Measurements from ENCODE around the gene DPH1. TPM values are rescaled to one million over a fixed set of nuclear protein-coding genes. Genes with fewer than 3 reads are reported as not detected.
"Not testable (repeated sequence)": the region's sequence is repeated elsewhere in the genome, so short reads cannot be mapped to it uniquely, and the experiment has no call there.

DPH1 gene
- total RNA-seq, 1 donor from 2014 or later = 29.4 TPM

DNA sequence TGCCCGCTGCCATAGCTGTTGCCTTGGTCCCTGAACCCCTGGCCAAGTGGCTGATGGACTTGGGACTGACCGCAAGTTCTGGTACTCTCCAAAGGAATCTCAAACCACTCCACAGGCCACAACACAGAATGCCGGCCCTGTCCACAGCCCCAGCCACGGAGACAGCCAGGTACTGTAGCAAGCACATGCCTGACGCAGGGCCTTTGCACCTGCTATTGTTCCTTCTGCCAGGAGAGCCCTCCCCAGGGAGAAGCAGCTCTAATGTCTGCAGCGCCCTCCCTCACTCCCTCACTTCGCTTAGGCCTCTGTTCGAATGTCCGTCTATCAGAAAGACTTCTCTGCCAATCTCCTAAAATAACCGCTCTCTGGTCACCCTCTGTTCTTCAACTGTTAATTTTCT, 20.2 kb upstream of the DPH1 start:
- no peak for DNase-seq (ENCODE audit: low spot score)
- no peaks in the 10 kb centered on the region for H3K36me3 Mint-ChIP-seq (ENCODE audit: low read depth)

DNA sequence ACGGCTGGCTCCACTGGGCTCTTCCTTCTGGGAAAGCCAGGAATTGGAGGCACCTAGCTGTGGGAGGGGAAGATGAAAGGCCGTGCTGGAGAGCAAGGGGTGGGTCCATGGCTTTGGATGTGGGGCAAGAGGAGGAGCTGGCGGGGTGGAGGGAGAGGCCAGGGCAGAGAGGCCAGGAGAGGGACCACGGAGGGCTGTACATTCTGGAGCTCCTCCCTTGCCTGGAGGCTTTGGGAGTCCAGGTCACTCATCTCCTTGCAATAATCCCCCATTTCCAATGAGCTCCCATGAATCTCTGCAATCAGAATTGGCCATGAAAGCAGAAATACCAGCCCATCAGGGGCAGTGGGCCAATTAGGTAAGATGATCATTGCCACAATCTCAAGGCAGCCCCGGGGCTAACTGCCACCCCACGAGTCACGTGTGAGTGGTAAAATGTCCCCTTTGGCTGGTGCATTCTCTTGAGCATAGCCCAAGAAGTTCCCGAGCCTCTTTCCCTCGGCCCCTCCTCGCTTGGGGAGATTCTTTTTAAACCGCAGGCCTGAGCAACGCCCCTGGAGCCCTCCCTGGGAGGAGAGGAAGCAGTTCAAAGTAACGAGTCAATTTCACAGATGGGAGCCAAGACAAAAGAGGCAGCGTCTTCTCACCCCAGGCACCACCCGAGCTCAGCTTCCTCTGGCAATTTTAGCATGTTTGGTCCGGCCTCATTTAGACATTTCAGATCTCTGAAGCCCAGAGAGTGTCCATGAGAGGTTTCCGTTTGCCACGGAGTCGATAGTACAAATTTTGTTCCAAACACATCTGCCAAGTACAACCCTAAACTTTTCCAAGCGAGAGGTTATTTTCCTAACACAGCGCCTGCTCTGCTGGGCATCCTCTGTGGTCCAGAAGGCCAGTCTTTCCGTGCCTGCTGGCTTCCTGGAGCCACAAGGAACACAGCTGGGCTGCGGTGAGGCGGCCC, 18.3 kb upstream of the DPH1 start:
- DNase-seq (ENCODE audit: low spot score) = no peak
- peak overlapping the region; percentile 36 for H3K4me3 Mint-ChIP-seq (ENCODE audit: unreplicated experiment)
- H3K27me3 Mint-ChIP-seq (ENCODE audit: low read depth) = peaks cover under 1% of the 10 kb centered on the region

More for the DNA sequence above, 20.2 kb upstream of the DPH1 start:
- no peaks in the 10 kb centered on the region for H3K9me3 Mint-ChIP-seq (ENCODE audit: low read depth)
- TF ChIP-seq, protein P1, sequence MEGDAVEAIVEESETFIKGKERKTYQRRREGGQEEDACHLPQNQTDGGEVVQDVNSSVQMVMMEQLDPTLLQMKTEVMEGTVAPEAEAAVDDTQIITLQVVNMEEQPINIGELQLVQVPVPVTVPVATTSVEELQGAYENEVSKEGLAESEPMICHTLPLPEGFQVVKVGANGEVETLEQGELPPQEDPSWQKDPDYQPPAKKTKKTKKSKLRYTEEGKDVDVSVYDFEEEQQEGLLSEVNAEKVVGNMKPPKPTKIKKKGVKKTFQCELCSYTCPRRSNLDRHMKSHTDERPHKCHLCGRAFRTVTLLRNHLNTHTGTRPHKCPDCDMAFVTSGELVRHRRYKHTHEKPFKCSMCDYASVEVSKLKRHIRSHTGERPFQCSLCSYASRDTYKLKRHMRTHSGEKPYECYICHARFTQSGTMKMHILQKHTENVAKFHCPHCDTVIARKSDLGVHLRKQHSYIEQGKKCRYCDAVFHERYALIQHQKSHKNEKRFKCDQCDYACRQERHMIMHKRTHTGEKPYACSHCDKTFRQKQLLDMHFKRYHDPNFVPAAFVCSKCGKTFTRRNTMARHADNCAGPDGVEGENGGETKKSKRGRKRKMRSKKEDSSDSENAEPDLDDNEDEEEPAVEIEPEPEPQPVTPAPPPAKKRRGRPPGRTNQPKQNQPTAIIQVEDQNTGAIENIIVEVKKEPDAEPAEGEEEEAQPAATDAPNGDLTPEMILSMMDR (IDR thresholded peaks at IDR 0.05) = no peak
- no peaks in the 10 kb centered on the region for H3K27me3 Mint-ChIP-seq (ENCODE audit: low read depth)
- peaks cover 34% of the 10 kb centered on the region for H3K4me1 Mint-ChIP-seq (ENCODE audit: low read depth)
- no peak overlapping the region for H3K27ac Mint-ChIP-seq (ENCODE audit: unreplicated experiment)
- H3K4me3 Mint-ChIP-seq (ENCODE audit: unreplicated experiment) = no peak overlapping the region

DNA sequence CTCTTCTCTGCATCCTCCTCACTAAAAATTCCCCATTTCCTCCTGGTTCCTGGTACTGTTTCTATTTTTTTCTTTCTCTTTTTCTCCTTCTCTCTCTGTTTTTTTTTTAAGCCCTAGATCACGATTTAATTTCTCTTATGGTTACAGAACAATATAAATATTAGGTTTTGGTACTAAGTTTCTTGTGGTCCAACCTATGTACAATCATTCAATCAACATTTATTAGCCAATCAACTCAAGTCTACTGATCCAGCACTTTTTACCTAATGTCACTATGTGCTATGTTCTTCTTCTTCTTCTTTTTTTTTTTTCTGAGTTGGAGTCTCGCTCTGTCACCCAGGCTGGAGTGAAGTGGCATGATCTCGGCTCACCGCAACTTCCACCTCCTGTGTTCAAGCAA, 17.5 kb upstream of the DPH1 start:
- Mint-ChIP-seq H3K4me1 (ENCODE audit: low read depth) (peaks cover 37% of the 10 kb centered on the region), H3K4me3 (ENCODE audit: unreplicated experiment) (no peak overlapping the region), H3K27me3 (ENCODE audit: low read depth) (peaks cover 4% of the 10 kb centered on the region), H3K9me3 (ENCODE audit: low read depth) (no peaks in the 10 kb centered on the region), H3K36me3 (ENCODE audit: low read depth) (no peaks in the 10 kb centered on the region), H3K27ac (ENCODE audit: unreplicated experiment) (peak overlapping the region; percentile 90)
- DNase-seq (ENCODE audit: low spot score) = no peak
- TF ChIP-seq, protein P1 (IDR thresholded peaks at IDR 0.05) = no peak

More for the DNA sequence above, 18.3 kb upstream of the DPH1 start:
- H3K36me3 Mint-ChIP-seq (ENCODE audit: low read depth) = no peaks in the 10 kb centered on the region
- H3K9me3 Mint-ChIP-seq (ENCODE audit: low read depth) = no peaks in the 10 kb centered on the region
- TF ChIP-seq, protein P1 (IDR thresholded peaks at IDR 0.05) = no peak
- H3K4me1 Mint-ChIP-seq (ENCODE audit: low read depth) = peaks cover 37% of the 10 kb centered on the region
- H3K27ac Mint-ChIP-seq (ENCODE audit: unreplicated experiment) = peak overlapping the region; percentile 90

DNA sequence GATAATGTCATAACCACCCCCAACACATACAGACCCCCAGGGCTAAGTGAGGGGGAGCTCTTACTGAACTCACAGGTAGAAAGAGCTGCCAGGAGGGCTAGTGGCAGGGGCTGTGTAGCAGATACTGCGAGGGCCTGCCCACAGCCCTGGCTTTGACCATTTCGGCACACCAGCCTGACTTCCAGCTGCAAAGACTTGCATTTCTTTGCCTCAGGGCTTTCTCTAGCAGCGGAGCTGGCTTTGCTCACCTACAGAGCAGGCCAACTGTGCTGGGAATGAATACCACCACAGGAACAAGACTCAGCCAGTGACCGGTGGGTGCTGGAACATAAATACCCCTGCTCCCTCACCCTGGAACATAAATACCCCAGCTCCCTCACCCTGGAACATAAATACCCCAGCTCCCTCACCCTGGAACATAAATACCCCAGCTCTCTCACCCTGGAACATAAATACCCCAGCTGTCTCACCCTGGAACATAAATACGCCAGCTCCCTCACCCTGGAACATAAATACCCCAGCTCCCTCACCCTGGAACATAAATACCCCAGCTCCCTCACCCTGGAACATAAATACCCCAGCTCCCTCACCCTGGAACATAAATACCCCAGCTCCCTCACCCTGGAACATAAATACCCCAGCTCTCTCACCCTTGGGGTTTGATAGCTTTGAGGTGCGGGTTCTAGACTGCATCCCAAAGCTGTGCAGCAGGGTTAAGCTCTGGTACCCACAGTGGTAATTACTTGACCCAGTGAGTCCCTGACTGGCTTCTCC, 16.5 kb upstream of the DPH1 start:
- not testable (repeated sequence) for H3K9me3 Mint-ChIP-seq (ENCODE audit: low read depth); H3K4me3 Mint-ChIP-seq (ENCODE audit: unreplicated experiment); H3K36me3 Mint-ChIP-seq (ENCODE audit: low read depth); DNase-seq (ENCODE audit: low spot score)
- peaks cover 37% of the 10 kb centered on the region for H3K4me1 Mint-ChIP-seq (ENCODE audit: low read depth)
- peak overlapping the region; percentile 23 for H3K27ac Mint-ChIP-seq (ENCODE audit: unreplicated experiment)
- H3K27me3 Mint-ChIP-seq (ENCODE audit: low read depth) = peaks cover 12% of the 10 kb centered on the region

DNA sequence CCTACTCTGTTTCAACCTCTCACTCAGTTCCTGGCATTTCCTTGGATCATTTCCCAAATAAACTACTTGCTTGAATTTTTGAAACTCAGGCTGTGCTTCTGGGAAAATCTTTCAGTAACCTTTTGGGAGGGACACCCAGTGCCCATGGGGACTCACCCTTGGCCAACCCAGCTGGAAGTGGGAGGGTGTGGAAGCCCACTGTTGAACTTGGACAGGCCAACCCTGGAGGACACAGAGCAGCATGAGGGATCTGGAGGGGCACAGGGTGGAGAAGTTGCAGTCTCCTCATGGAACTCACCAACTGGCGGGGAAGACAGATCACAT, 16.0 kb upstream of the DPH1 start:
- peaks cover 18% of the 10 kb centered on the region for H3K27me3 Mint-ChIP-seq (ENCODE audit: low read depth)
- TF ChIP-seq, protein P1 (IDR thresholded peaks at IDR 0.05) = no peak
- H3K9me3 Mint-ChIP-seq (ENCODE audit: low read depth) = no peaks in the 10 kb centered on the region
- DNase-seq (ENCODE audit: low spot score) = no peak
- no peak overlapping the region for H3K4me3 Mint-ChIP-seq (ENCODE audit: unreplicated experiment)
- no peaks in the 10 kb centered on the region for H3K36me3 Mint-ChIP-seq (ENCODE audit: low read depth)
- H3K4me1 Mint-ChIP-seq (ENCODE audit: low read depth) = peaks cover 37% of the 10 kb centered on the region
- no peak overlapping the region for H3K27ac Mint-ChIP-seq (ENCODE audit: unreplicated experiment)

Measured in chondrocyte (in vitro differentiated cells).